H1 (cell line): Measurements from ENCODE around the gene TWIST2.

Experiments used
- CREB1 ChIP-seq: IDR thresholded peaks from 2 replicates; pipeline ENCODE4 v1.6.1; 2012; ENCODE audit warnings: inconsistent platforms
- CTCF ChIP-seq, 3 experiments: IDR thresholded peaks; 1 replicate in 2 of 3; 2 replicates in 1 of 3; pipeline versions ENCODE4 v1.5.1 to v1.6.1; 2011; ENCODE audit warnings: low read length in 3 of 3, mild to moderate bottlenecking in 3 of 3, inconsistent platforms in 2 of 3, low read depth in 1 of 3, moderate library complexity in 1 of 3; ENCODE audit not compliant: insufficient read depth in 1 of 3; ENCODE audit errors: control extremely low read depth in 1 of 3
- EZH2 ChIP-seq: fragments of 200-600 bp; sonication (generic); IDR thresholded peaks from 2 replicates; pipeline ENCODE4 v1.7.1; 2012; ENCODE audit warnings: low read depth, mild to moderate bottlenecking, moderate library complexity, low read length, inconsistent platforms; ENCODE audit not compliant: severe bottlenecking
- RXRA ChIP-seq: IDR thresholded peaks from 2 replicates; pipeline ENCODE4 v1.6.1; 2011; ENCODE audit warnings: low read depth, mild to moderate bottlenecking, low read length, moderate library complexity; ENCODE audit not compliant: insufficient read depth
- SP1 ChIP-seq: IDR thresholded peaks from 2 replicates; pipeline ENCODE4 v1.6.1; 2011; ENCODE audit warnings: low read depth, low read length
- ZNF274 ChIP-seq: IDR thresholded peaks from 2 replicates; pipeline ENCODE4 v1.7.0; 2012; ENCODE audit warnings: low read length, borderline replicate concordance; ENCODE audit errors: extremely low read depth

GRCh38 chr2:238846378-238846627 lies 1.6 kb upstream of the TWIST2 start:
- TF ChIP-seq EZH2 (no peak), CTCF (IDR thresholded peaks at IDR 0.05; ENCODE audit: control extremely low read depth in 1 of 3, insufficient read depth in 1 of 3, low read depth in 1 of 3, low read length in 3 of 3) (no peak), RXRA (no peak), SP1 (no peak), CREB1 (no peak), ZNF274 (no peak)
